Activated naive CD4-positive, alpha-beta T cell treated with anti-CD3 and anti-CD28 coated beads, Interleukin-2, amount 50 U/mL, for 24 hours (primary cell): ENCODE measurements around the gene LRMDA.
"Not testable (repeated sequence)": the region's sequence is repeated elsewhere in the genome, so short reads cannot be mapped to it uniquely, and the experiment has no call there.

Source experiments
- H3K27ac Mint-ChIP-seq: one replicate; pipeline ENCODE4 v1.8.0; 2021; ENCODE audit warnings: mild to moderate bottlenecking, mixed read lengths
- H3K27me3 Mint-ChIP-seq: one replicate; pipeline ENCODE4 v1.8.0; 2021; ENCODE audit warnings: mixed read lengths
- H3K36me3 Mint-ChIP-seq: one replicate; pipeline ENCODE4 v1.8.0; 2021; ENCODE audit warnings: mixed read lengths
- H3K4me1 Mint-ChIP-seq: one replicate; pipeline ENCODE4 v1.8.0; 2021; ENCODE audit warnings: mixed read lengths
- H3K4me3 Mint-ChIP-seq: one replicate; pipeline ENCODE4 v1.8.0; 2021; ENCODE audit warnings: mild to moderate bottlenecking, mixed read lengths
- H3K9me3 Mint-ChIP-seq: one replicate; pipeline ENCODE4 v1.8.0; 2021; ENCODE audit warnings: mixed read lengths

The LRMDA gene

GRCh38 chr10:75762431-75762802 lies 331.0 kb downstream of the LRMDA start:
- Mint-ChIP-seq H3K27me3 (no peaks in the 10 kb centered on the region), H3K4me3 (no peak overlapping the region), H3K27ac (no peak overlapping the region), H3K36me3 (no peaks in the 10 kb centered on the region), H3K9me3 (no peaks in the 10 kb centered on the region), H3K4me1 (no peaks in the 10 kb centered on the region)

GRCh38 chr10:75763652-75764051 lies 332.2 kb downstream of the LRMDA start:
- Mint-ChIP-seq H3K9me3 (no peaks in the 10 kb centered on the region), H3K4me1 (no peaks in the 10 kb centered on the region), H3K36me3 (no peaks in the 10 kb centered on the region), H3K27me3 (peaks cover 1% of the 10 kb centered on the region), H3K27ac (no peak overlapping the region), H3K4me3 (no peak overlapping the region)

- no peak overlapping the region for H3K27ac Mint-ChIP-seq
- H3K36me3 Mint-ChIP-seq = no peaks in the 10 kb centered on the region
- H3K9me3 Mint-ChIP-seq = no peaks in the 10 kb centered on the region
- no peak overlapping the region for H3K4me3 Mint-ChIP-seq
- no peaks in the 10 kb centered on the region for H3K4me1 Mint-ChIP-seq
- peaks cover 1% of the 10 kb centered on the region for H3K27me3 Mint-ChIP-seq
These were observed 333.8 kb downstream of the LRMDA start for GRCh38 chr10:75764974-75765788.

GRCh38 chr10:75765789-75766096 lies 334.3 kb downstream of the LRMDA start:
- Mint-ChIP-seq H3K4me3 (no peak overlapping the region), H3K27ac (no peak overlapping the region), H3K4me1 (no peaks in the 10 kb centered on the region), H3K36me3 (no peaks in the 10 kb centered on the region), H3K27me3 (peaks cover 1% of the 10 kb centered on the region), H3K9me3 (no peaks in the 10 kb centered on the region)

GRCh38 chr10:75766106-75766505 lies 334.7 kb downstream of the LRMDA start:
- Mint-ChIP-seq H3K4me3 (no peak overlapping the region), H3K27me3 (peaks cover 1% of the 10 kb centered on the region), H3K27ac (no peak overlapping the region), H3K4me1 (peaks cover under 1% of the 10 kb centered on the region), H3K9me3 (no peaks in the 10 kb centered on the region), H3K36me3 (no peaks in the 10 kb centered on the region)

GRCh38 chr10:75766752-75767151 lies 335.3 kb downstream of the LRMDA start:
- not testable (repeated sequence) for H3K4me3 Mint-ChIP-seq, H3K27me3 Mint-ChIP-seq, H3K9me3 Mint-ChIP-seq, H3K36me3 Mint-ChIP-seq, H3K27ac Mint-ChIP-seq, H3K4me1 Mint-ChIP-seq

GRCh38 chr10:75770626-75771081 lies 339.2 kb downstream of the LRMDA start:
- Mint-ChIP-seq H3K27me3 (peaks cover 1% of the 10 kb centered on the region), H3K4me1 (peaks cover 22% of the 10 kb centered on the region), H3K9me3 (no peaks in the 10 kb centered on the region), H3K36me3 (no peaks in the 10 kb centered on the region), H3K4me3 (peak overlapping the region; percentile 2), H3K27ac (no peak overlapping the region)

- Mint-ChIP-seq H3K4me1 (peaks cover 22% of the 10 kb centered on the region), H3K4me3 (peak overlapping the region; percentile 62), H3K27ac (no peak overlapping the region), H3K27me3 (peaks cover 1% of the 10 kb centered on the region), H3K36me3 (no peaks in the 10 kb centered on the region), H3K9me3 (no peaks in the 10 kb centered on the region)
These were observed 340.2 kb downstream of the LRMDA start for GRCh38 chr10:75771606-75772005.

GRCh38 chr10:75772153-75772887 lies 340.9 kb downstream of the LRMDA start:
- H3K4me1 Mint-ChIP-seq = peaks cover 22% of the 10 kb centered on the region
- H3K4me3 Mint-ChIP-seq = peak overlapping the region; percentile 90
- no peaks in the 10 kb centered on the region for H3K9me3 Mint-ChIP-seq
- peaks cover 1% of the 10 kb centered on the region for H3K27me3 Mint-ChIP-seq
- H3K27ac Mint-ChIP-seq = no peak overlapping the region
- no peaks in the 10 kb centered on the region for H3K36me3 Mint-ChIP-seq

- H3K4me1 Mint-ChIP-seq = peaks cover 22% of the 10 kb centered on the region
- no peaks in the 10 kb centered on the region for H3K9me3 Mint-ChIP-seq
- peak overlapping the region; percentile 6 for H3K4me3 Mint-ChIP-seq
- no peaks in the 10 kb centered on the region for H3K36me3 Mint-ChIP-seq
- no peaks in the 10 kb centered on the region for H3K27me3 Mint-ChIP-seq
- no peak overlapping the region for H3K27ac Mint-ChIP-seq
These were observed 341.9 kb downstream of the LRMDA start for GRCh38 chr10:75773231-75773780.

- Mint-ChIP-seq H3K36me3 (no peaks in the 10 kb centered on the region), H3K9me3 (no peaks in the 10 kb centered on the region), H3K4me3 (peak overlapping the region; percentile 6), H3K27me3 (no peaks in the 10 kb centered on the region), H3K27ac (no peak overlapping the region), H3K4me1 (peaks cover 22% of the 10 kb centered on the region)
These were observed 342.7 kb downstream of the LRMDA start for GRCh38 chr10:75773813-75774782.

- Mint-ChIP-seq H3K36me3 (no peaks in the 10 kb centered on the region), H3K4me1 (peaks cover 22% of the 10 kb centered on the region), H3K27ac (no peak overlapping the region), H3K27me3 (no peaks in the 10 kb centered on the region), H3K4me3 (no peak overlapping the region), H3K9me3 (no peaks in the 10 kb centered on the region)
These were observed 343.5 kb downstream of the LRMDA start for GRCh38 chr10:75774783-75775490.

- no peaks in the 10 kb centered on the region for H3K36me3 Mint-ChIP-seq
- H3K27ac Mint-ChIP-seq = no peak overlapping the region
- peaks cover 14% of the 10 kb centered on the region for H3K4me1 Mint-ChIP-seq
- H3K9me3 Mint-ChIP-seq = no peaks in the 10 kb centered on the region
- no peak overlapping the region for H3K4me3 Mint-ChIP-seq
- peaks cover 4% of the 10 kb centered on the region for H3K27me3 Mint-ChIP-seq
These were observed 345.5 kb downstream of the LRMDA start for GRCh38 chr10:75776738-75777504.

GRCh38 chr10:75778665-75779064 lies 347.2 kb downstream of the LRMDA start:
- H3K27me3 Mint-ChIP-seq = peaks cover 8% of the 10 kb centered on the region
- H3K4me1 Mint-ChIP-seq = peaks cover 1% of the 10 kb centered on the region
- no peaks in the 10 kb centered on the region for H3K36me3 Mint-ChIP-seq
- no peak overlapping the region for H3K27ac Mint-ChIP-seq
- no peak overlapping the region for H3K4me3 Mint-ChIP-seq
- H3K9me3 Mint-ChIP-seq = no peaks in the 10 kb centered on the region
